Measurements from ENCODE around the gene FKBP2.

Gene FKBP2

GRCh38 chr11:64230985-64231365, 9.9 kb upstream of the FKBP2 start:
- Mint-ChIP-seq H3K27ac (peak overlapping the region; percentile 58), H3K36me3 (ENCODE audit: low read depth) (no peaks in the 10 kb centered on the region), H3K9me3 (no peaks in the 10 kb centered on the region), H3K27me3 (ENCODE audit: low read depth, poor library complexity) (peaks cover 15% of the 10 kb centered on the region), H3K4me1 (peaks cover 48% of the 10 kb centered on the region), H3K4me3 (peak overlapping the region; percentile 90)
- DNase-seq, result no peak
- no peak for TF ChIP-seq CTCF (IDR thresholded peaks at IDR 0.05)

DNA sequence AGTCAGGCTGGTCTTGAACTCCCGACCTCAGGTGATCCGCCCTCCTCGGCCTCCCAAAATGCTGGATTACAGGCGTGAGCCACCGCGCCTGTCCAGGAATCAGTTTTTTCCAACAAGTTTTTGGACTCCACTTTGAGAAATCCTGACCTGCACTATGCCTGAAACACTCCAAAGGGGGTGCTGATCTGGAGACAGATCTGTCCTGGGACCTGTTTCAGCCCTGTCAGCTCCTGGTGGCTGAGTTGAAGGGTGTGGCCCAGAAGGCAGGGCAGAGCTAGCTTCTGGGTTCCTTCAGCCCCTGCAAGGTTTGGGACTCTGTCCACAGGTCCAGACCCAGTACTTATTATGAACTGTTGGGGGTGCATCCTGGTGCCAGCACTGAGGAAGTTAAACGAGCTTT, 9.3 kb upstream of the FKBP2 start:
- Mint-ChIP-seq H3K4me1 (peaks cover 48% of the 10 kb centered on the region), H3K36me3 (ENCODE audit: low read depth) (no peaks in the 10 kb centered on the region), H3K4me3 (peak overlapping the region; percentile 90), H3K27ac (no peak overlapping the region), H3K27me3 (ENCODE audit: low read depth, poor library complexity) (peaks cover 15% of the 10 kb centered on the region), H3K9me3 (no peaks in the 10 kb centered on the region)
- no peak for TF ChIP-seq CTCF (IDR thresholded peaks at IDR 0.05)
- DNase-seq, result no peak

DNA sequence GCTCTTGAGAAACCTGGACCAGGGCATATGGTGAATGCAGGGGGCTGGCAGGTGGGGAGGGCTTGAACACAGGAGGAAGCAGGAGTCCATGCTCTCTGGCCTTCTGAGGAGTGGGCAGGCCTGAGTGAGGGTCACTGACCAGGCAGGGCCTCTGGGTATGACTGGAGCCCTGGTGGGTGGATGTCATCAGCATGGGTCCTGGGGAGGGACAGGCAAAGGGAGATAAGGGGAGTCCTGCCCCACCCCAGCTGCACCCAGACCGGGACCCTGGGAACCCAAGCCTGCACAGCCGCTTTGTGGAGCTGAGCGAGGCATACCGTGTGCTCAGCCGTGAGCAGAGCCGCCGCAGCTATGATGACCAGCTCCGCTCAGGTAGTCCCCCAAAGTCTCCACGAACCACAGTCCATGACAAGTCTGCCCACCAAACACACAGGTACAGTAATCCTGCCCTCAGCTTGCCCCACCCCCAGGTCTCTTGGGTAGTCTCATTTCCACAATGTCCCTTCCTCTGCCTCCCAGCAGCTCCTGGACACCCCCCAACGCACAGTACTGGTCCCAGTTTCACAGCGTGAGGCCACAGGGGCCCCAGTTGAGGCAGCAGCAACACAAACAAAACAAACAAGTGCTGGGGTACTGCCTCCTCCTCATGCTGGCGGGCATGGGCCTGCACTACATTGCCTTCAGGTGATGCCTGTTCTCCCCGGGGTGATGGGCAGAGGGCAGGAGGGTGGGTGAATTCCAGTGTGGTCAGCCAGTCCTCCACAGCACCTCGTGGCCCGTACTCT, 8.5 kb upstream of the FKBP2 start:
- no peak for DNase-seq
- H3K4me3 Mint-ChIP-seq, result peak overlapping the region; percentile 90
- no peaks in the 10 kb centered on the region for H3K9me3 Mint-ChIP-seq
- peaks cover 41% of the 10 kb centered on the region for H3K4me1 Mint-ChIP-seq
- no peak overlapping the region for H3K27ac Mint-ChIP-seq
- TF ChIP-seq CTCF (IDR thresholded peaks at IDR 0.05), result no peak
- no peaks in the 10 kb centered on the region for H3K36me3 Mint-ChIP-seq (ENCODE audit: low read depth)
- peaks cover 15% of the 10 kb centered on the region for H3K27me3 Mint-ChIP-seq (ENCODE audit: low read depth, poor library complexity)

GRCh38 chr11:64232967-64233315, 8.0 kb upstream of the FKBP2 start:
- DNase-seq, result no peak
- H3K4me1 Mint-ChIP-seq, result peaks cover 35% of the 10 kb centered on the region
- H3K27me3 Mint-ChIP-seq (ENCODE audit: low read depth, poor library complexity), result peaks cover 15% of the 10 kb centered on the region
- peak overlapping the region; percentile 90 for H3K4me3 Mint-ChIP-seq
- H3K9me3 Mint-ChIP-seq, result no peaks in the 10 kb centered on the region
- H3K36me3 Mint-ChIP-seq (ENCODE audit: low read depth), result no peaks in the 10 kb centered on the region
- TF ChIP-seq CTCF (IDR thresholded peaks at IDR 0.05), result no peak
- H3K27ac Mint-ChIP-seq, result no peak overlapping the region

- DNase-seq, result peak; percentile 74
- peaks cover 35% of the 10 kb centered on the region for H3K4me1 Mint-ChIP-seq
- peak within 1 kb of the TSS; percentile 86 for H3K4me3 Mint-ChIP-seq
- H3K27me3 Mint-ChIP-seq (ENCODE audit: low read depth, poor library complexity), result peaks cover 15% of the 10 kb centered on the region
- H3K27ac Mint-ChIP-seq, result no peak within 1 kb of the TSS
- H3K36me3 Mint-ChIP-seq (ENCODE audit: low read depth), result peaks cover 8% of the 10 kb centered on the region
- H3K9me3 Mint-ChIP-seq, result no peaks in the 10 kb centered on the region
- no peak for TF ChIP-seq CTCF (IDR thresholded peaks at IDR 0.05)
These were observed 6.8 kb upstream of the FKBP2 start, which contains the start of gene VEGFB for GRCh38 chr11:64233913-64234586. TSS of gene VEGFB (plus strand) at chr11:64234584. CDS start at chr11:64234834, 250 bp downstream.

Data from nephron progenitor cell (in vitro differentiated cells).